Measurements from ENCODE around the gene SPECC1.
"Not testable (repeated sequence)": the region's sequence is repeated elsewhere in the genome, so short reads cannot be mapped to it uniquely, and the experiment has no call there.

Gene SPECC1

GRCh38 chr17:20352567-20352966 lies 343.4 kb downstream of the SPECC1 start:
- DNase-seq, result not testable (repeated sequence)

GRCh38 chr17:20363846-20364245 lies 354.7 kb downstream of the SPECC1 start:
- peak; percentile 1 for DNase-seq
